PC-3 (cell line): ENCODE measurements around the gene DROSHA.

Source experiments
- CTCF ChIP-seq: fragments of 300-600 bp; sonication (generic); conservative IDR thresholded peaks from 2 replicates; pipeline ENCODE4 v1.5.1; 2017; ENCODE audit warnings: antibody characterized with exemption, low read depth, mild to moderate bottlenecking, low read length
- EZH2 ChIP-seq: fragments of 300-600 bp; sonication (generic); IDR thresholded peaks from one replicate; pipeline ENCODE4 v1.6.1; 2017; ENCODE audit warnings: antibody characterized with exemption, mild to moderate bottlenecking, low read length; ENCODE audit not compliant: unreplicated experiment
- EZH2phosphoT487 ChIP-seq: fragments of 300-600 bp; sonication (generic); IDR thresholded peaks from 2 replicates; pipeline ENCODE4 v1.6.1; 2018; ENCODE audit warnings: mild to moderate bottlenecking, antibody characterized with exemption, low read length, borderline replicate concordance

DNA sequence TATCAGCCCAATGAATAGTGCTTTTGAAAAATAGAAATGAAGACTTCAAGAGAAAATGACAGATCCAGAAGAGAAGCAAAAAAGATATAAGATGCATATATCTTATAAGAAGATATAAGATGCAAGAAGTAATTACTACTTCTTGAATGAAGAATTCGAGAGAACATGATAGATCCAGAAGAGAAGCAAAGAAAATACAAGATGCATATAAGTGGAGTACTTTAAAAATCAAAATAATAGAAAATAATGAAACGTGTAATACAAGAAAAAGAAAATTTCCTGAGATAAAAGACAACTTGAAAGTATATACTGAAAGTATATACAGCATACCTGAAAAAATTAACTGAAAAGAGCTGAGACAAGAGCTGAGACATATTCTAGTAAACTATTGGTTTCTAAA is 76.7 kb downstream of the DROSHA start:
- no peak for TF ChIP-seq CTCF
- TF ChIP-seq EZH2phosphoT487, result no peak
- TF ChIP-seq EZH2, result no peak
